Cardiac fibroblast (primary cell): Measurements from ENCODE around the gene SPAG6.

ENCODE experiments used
- DNase-seq, 2 donors: peaks; one replicate each; pipeline versions ENCODE4 v3.0.0 to v3.0.0-alpha.2; 2010; ENCODE audit warnings: low read depth in 2 of 2
- H3K4me3 ChIP-seq, 2 donors: replicated peaks in 1 of 2; 1 replicate in 1 of 2; 2 replicates in 1 of 2; pipeline ENCODE4 v1.5.1; 2011; ENCODE audit warnings: low read depth in 2 of 2, low read length in 2 of 2, mild to moderate bottlenecking in 2 of 2, moderate library complexity in 1 of 2
- CTCF ChIP-seq: IDR thresholded peaks from one replicate; pipeline ENCODE4 v1.5.1; 2011; ENCODE audit warnings: low read depth, mild to moderate bottlenecking, low read length, inconsistent platforms

SPAG6 gene

GRCh38 chr10:22318772-22319171 lies 26.5 kb upstream of the SPAG6 start:
- no peak for TF ChIP-seq CTCF
- DNase-seq: no peak
- H3K4me3 ChIP-seq: no peak overlapping the region

- H3K4me3 ChIP-seq: no peak overlapping the region
- DNase-seq: no peak
- no peak for TF ChIP-seq CTCF
Measured at GRCh38 chr10:22319547-22319979, 25.7 kb upstream of the SPAG6 start.

- DNase-seq: peak in 1 of 2 donors; percentile 21
- TF ChIP-seq CTCF: no peak
- H3K4me3 ChIP-seq: peak overlapping the region; percentile 43 to 71
Measured at GRCh38 chr10:22319980-22320558, 25.2 kb upstream of the SPAG6 start.

- peak within 1 kb of the TSS; percentile 69 to 71 for H3K4me3 ChIP-seq
- DNase-seq: peak; percentile 73 to 88
- TF ChIP-seq CTCF: no peak
Measured at GRCh38 chr10:22320591-22321155, 24.6 kb upstream of the SPAG6 start, which contains the start of gene BMI1. Gene BMI1, plus strand, starts transcription at chr10:22321099. Its CDS starts 5,351 bp downstream, at chr10:22326450.

GRCh38 chr10:22321156-22321923 lies 24.0 kb upstream of the SPAG6 start:
- H3K4me3 ChIP-seq: peak overlapping the region; percentile 69 to 71
- peak; percentile 76 to 81 for DNase-seq
- no peak for TF ChIP-seq CTCF

GRCh38 chr10:22321924-22322640 lies 23.2 kb upstream of the SPAG6 start:
- no peak for TF ChIP-seq CTCF
- DNase-seq: peak in 1 of 2 donors; percentile 30
- H3K4me3 ChIP-seq: peak overlapping the region; percentile 67 to 69
